HG02571 (cell line): ENCODE data around the gene MAP3K7CL.
"Not testable (repeated sequence)": the region's sequence is repeated elsewhere in the genome, so short reads cannot be mapped to it uniquely, and the experiment has no call there.

Experiments
- ATAC-seq: cut with Tn5 transposase; IDR thresholded peaks from one replicate; pipeline ENCODE4 v1.9.1; 2021; ENCODE audit warnings: mild to moderate bottlenecking, moderate library complexity; ENCODE audit not compliant: unreplicated experiment

Gene MAP3K7CL

DNA sequence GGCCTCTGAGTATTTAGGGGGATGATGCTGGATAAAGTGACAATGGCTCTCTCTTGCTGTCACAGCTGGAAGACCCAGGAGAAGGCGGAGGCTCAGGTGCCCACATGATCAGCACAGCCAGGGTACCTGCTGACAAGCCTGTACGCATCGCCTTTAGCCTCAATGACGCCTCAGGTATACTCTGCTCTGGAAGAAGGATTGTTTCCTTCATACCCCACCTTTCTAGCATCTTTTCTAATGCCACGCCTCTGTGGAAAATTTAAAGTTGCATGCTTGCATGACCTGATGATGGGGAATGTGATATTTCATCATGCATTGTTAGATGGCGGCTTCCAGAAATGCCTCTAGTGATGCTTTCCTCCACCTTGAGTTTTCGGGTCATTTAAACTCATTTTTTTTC is 2.8 kb downstream of the MAP3K7CL start:
- no peak for ATAC-seq

DNA sequence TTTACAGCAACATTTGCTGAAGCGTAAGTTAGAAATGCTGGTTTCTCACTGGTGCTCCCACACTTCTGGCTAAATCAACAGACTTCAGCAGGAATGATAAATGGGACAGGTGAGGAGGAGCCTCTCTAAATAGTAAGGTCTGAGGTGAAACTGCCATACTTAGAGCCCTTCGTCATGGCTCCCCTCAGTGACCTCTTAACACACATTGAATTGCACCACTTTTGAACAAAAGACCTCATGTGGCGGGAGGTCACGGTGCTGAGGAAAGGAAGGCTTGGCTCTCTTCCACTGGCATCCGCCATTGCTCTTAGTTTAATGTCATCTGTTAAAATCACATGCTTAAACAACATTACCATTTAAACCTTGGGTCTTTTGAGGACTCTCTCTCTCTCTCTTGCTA is 3.4 kb downstream of the MAP3K7CL start:
- no peak for ATAC-seq

DNA sequence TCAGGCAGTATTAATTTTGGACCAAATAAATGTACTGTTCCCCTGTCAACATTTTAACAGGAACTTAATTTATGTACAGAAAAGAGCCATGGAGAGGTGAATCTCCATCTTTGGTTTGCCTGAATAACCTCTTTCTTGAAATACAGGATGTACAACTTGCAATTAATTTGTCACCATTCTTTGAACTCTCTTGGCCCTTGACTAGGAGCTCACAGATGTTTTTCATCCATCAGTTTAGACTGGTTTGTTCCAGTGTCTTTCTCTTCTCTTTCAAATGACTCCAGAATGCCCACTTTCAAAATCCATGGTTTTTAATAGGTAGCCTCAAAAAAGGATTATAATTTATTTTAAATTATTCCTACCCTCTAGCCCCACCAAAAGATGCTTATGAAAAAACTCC is 5.0 kb downstream of the MAP3K7CL start:
- no peak for ATAC-seq

GRCh38 chr21:29136033-29136432 is 5.6 kb downstream of the MAP3K7CL start:
- no peak for ATAC-seq

DNA sequence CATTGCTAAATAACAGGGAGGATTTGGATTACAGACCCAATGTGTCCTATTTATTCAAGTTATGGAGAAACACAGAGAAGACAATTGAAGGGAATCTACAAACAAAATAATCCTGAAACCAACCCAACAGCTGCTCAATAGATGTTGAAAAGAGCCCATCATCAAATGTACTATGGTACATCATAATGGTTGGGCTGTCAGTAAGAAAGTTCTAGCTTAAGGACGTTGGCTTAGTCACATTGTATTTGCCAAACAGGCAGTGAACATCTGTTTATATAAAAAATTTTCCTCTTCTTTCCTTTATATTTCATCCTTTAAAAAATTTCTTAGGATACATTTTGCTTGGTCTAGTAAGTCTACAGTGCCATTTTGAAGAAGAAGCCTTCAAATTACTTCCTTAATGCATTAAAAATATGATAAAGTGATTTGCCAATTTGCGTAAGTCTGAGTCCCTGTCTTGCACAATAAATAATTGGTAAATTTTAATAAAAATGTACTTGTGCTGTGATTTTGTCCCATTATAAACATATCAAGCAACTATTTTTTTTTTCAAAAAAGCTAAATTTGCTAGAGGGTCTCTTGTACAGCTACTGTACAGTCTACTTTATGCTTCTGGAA is 14.4 kb downstream of the MAP3K7CL start:
- ATAC-seq: no peak

GRCh38 chr21:29145354-29145782 is 14.9 kb downstream of the MAP3K7CL start:
- no peak for ATAC-seq

DNA sequence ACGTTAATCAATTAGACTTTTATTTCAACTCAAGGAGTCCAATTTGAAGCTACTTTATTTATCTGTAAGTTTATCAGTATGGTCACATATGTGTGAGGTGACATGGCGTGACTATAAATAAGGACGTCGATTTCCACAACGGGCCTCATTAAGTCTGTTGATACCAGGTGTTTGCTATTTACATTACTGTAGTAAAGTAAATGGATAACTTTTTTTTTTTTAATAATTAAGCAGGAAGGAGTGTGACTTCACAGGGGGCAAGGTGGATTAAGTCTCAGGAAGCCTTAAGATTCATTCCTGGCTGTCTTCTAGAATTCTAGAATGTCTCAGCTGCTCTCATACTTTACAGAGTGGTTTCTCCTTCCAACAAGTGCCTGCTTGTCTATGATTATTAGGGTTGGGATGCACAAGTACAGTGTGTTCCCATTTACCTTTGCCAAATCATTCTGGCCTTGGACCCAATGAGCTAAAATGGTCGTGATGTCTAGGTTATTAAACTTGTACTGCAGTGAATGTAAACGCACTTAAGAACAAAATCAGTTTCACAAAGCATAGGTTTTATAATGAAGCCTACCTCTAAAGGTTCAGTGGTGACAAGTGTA is 15.5 kb downstream of the MAP3K7CL start:
- no peak for ATAC-seq

DNA sequence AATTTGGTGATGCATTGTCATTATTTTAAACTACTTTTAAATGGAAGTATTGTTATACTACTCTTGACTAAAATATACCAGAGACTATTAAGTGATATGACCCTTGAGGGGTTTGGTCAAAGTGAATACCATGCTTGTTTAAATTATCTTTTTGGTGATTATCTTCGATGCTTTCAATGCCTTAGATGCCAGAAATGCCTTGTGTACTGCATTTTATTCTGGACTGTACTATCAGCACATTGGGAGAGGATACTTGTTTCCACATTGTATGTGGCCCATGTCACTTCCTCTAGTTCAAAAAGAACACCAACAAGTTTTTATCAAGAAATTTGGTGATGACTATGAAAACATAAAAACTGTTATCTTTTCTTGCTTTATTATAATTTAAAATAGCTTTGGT is 16.3 kb downstream of the MAP3K7CL start:
- ATAC-seq: no peak

DNA sequence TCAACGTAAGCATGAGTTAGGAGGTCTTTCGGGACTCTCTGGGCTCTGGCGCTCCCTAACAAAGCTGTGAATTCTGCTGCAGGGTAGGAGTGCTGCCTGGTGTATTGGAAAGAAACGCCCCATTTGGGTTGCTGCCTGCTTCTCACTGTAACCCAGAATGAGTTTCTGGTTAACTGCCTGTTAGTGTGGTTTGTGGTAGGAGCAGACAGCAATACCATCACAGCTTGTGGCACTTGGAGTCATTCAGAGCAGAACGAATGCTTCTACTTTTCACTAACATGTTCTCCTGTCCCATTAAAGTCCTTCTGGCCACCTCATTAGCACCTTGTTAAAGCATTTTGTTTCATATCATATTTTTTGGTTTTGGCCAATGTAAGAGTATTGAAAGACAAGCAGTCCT is 18.1 kb downstream of the MAP3K7CL start:
- no peak for ATAC-seq

- ATAC-seq: no peak
Observed at GRCh38 chr21:29149808-29150425, 19.5 kb downstream of the MAP3K7CL start.

DNA sequence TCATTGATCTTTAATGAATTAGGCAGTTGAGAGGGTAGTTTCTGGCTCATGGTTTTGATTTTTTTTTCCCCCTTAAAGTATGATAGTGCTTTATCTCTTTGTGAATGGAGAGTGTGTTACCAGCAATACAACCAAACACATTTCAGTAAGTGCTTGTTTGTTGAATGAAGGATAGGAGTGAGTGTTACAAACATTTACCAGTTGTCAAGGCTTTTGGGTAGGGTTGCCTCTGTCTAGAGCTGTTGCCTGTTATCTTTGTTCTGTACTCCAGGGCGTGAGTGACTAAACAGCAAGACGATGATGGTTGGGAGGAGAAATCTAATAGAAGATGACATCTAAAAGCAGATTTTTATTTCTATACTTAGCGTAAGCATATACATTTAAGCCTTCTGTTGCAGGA is 21.5 kb downstream of the MAP3K7CL start:
- no peak for ATAC-seq

DNA sequence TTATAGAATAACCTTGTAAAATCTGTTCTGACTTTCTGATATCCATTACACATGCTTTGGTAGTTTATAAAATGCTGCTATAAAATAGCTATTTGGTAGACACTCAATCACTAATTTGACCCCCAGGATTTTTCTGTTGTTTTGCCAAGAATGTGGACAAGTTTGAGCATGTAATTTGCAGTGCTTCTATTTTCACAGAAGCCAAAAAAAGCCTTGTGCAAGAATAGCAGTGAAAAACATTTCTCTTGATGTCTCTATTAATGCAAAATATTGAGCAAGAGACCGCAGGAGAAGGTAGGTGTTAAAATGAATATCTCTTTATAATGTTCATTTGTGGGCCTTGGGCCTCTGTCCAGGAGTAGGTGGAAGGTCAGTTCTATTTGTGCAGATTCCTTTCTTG is 22.5 kb downstream of the MAP3K7CL start:
- no peak for ATAC-seq

DNA sequence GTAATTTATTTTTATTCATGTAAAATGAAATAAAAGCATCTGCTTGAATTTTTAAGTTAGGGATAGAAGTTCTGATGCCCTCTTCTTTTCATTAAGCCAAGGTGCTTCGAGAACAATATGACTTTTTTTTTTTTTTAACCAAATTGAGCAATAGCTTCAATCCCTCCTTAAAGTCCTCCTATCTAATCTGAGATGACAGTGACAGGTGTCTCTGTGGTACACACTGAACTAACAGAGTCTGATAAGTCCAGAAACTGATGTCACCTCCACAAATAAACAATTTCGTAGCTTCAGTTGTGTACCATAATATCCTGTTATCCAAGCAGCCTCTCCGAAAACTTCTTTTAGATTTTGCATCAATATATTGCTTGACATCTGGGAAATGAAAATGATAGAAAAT is 23.8 kb downstream of the MAP3K7CL start:
- ATAC-seq: no peak

DNA sequence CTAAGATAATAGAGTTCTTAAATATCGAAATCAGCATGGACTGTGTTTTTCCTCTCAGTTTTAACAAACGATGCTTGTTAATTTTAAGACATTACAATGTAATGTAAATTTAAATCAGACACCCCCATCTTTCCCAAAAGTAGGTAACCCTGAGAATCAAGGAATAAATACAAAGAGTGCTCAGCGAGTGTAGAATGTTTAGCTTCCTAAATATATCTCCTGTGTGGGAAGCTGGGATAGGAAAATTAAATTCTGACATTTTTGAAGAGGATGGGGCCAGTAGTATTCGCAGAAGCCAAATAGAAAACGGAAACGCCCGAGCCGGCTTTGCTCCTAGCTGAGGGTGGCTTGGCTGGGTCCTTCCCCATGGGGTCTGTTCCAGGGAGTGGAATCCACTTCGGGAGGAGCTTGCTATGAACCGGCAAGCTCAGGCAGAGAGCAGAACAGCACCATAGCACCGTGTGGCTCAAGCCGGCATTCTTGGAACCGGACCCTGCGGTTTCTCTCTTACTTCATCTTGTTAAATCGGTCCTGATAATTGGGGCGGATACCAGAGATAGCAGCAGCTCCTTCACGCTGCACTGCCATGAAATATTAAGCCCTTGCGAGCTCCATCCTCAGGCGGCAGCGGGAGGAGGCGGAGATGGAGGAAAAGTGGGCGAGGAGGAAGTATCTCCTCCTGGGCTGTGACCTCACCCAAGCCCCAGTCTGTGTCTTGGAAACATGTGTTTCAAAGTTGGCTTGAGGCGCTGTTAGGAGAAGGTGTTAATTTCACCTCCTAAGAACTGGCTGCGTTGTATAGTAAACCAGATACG is 24.9 kb downstream of the MAP3K7CL start:
- no peak for ATAC-seq

DNA sequence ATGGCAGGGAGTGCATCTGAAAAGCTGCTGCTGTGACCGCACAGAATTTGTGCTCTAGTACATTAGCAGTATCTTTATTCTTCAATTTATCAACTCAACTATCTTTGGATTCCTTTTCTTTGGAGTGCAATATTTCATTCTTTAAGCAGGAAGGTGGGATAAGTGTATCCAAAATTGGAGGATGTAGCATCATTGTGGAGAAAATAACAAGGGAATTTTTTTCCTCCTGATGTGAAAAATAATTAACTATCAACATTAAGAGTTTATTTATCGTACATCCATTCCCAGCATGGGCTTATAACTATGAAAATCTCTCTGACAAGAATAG is 25.5 kb downstream of the MAP3K7CL start:
- ATAC-seq: no peak

GRCh38 chr21:29157080-29157479 is 26.6 kb downstream of the MAP3K7CL start:
- no peak for ATAC-seq

DNA sequence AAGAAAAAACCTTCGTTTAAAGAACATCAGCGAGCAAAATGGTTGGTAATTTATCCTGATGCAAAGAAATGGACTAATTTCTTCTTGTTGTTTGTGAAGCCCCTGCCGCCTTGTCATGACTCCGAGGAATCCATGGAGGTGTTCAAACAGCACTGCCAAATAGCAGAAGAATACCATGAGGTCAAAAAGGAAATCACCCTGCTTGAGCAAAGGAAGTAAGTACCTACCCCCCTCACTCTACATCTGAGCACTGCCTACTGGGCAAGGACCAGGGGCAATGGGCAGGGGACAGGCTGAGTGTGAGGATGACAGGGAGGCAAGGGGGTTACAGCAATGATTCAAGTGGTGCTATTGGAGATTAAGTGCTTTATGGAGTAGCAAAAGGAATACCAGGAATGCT is 29.4 kb downstream of the MAP3K7CL start:
- no peak for ATAC-seq

GRCh38 chr21:29162825-29163224 is 32.4 kb downstream of the MAP3K7CL start:
- ATAC-seq: not testable (repeated sequence)

- ATAC-seq: no peak
Observed at GRCh38 chr21:29163341-29164115, 33.1 kb downstream of the MAP3K7CL start.

GRCh38 chr21:29164323-29164942 is 34.0 kb downstream of the MAP3K7CL start:
- no peak for ATAC-seq

- no peak for ATAC-seq
Observed at GRCh38 chr21:29166323-29166722, 35.9 kb downstream of the MAP3K7CL start.
